Raji (cell line): ENCODE data around the gene CHST15.

Experiments
- POLR2A ChIP-seq: IDR thresholded peaks from 2 replicates; pipeline ENCODE4 v1.6.1; 2011; ENCODE audit warnings: low read depth, low read length, control low read depth; ENCODE audit not compliant: insufficient read depth

CHST15 gene

GRCh38 chr10:124014416-124015154 is 78.8 kb downstream of the CHST15 start:
- no peak for TF ChIP-seq POLR2A

DNA sequence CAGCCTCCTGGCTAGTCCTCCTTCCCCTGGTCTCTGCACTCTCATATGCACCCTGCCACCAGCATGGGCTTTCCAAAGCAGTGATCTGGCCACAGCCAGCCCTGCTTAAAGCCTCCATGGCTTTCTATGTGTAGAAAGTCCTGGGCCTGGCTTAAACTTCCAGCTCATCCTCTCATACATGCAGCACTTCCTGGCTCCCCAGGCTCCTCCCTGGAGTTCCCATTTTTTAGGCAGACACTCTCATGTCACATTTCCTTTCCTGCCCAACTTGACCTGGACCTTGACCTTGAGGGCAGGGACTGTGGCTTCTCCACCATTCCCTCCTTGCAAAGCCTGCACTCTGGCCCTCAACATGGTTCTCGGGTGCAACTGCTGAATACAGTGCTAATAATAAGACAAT is 79.5 kb downstream of the CHST15 start:
- no peak for TF ChIP-seq POLR2A

DNA sequence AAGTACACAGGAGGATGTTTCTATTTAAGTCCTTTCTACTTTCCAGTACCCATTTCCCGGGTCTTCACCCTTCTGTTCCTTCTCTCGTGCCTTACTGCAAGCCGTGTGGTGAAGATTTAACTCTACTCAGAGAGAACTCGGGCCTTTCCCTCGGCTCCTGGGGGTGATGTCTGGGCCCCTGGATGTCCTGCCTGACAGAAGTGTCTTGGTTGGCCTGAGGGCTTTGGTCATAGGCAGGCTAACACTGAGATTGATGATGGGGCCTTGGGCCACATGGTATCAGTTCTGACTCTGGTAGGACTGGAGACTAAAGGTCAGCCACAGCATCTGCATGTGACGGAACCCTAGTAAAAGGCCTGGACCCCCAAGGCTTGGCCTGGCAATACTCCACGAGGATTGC is 80.4 kb downstream of the CHST15 start:
- no peak for TF ChIP-seq POLR2A

GRCh38 chr10:124012583-124012982 is 80.8 kb downstream of the CHST15 start:
- TF ChIP-seq POLR2A = no peak

DNA sequence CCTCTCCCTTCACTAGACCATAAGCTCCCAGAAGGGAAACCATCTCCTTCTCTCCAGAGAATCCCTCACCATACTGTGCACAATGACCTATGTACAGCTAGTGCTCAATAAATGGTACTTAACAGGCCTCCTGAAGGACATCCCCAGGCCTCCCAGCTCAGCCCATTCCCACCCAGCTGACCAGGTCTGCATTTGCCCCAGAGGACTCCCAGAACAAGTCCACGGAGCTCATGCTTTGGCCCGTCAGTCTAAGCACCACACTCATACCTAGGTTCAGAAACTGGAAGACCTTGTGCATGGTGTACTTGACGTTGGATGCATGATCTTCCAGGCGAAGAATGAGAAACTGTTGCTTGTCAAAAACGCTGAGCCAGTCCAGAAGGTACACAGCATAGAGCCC is 81.3 kb downstream of the CHST15 start:
- no peak for TF ChIP-seq POLR2A

GRCh38 chr10:124011464-124011863 is 81.9 kb downstream of the CHST15 start:
- TF ChIP-seq POLR2A = no peak

- TF ChIP-seq POLR2A = no peak
These were observed 82.8 kb downstream of the CHST15 start for GRCh38 chr10:124010563-124011131.

- no peak for TF ChIP-seq POLR2A
These were observed 83.4 kb downstream of the CHST15 start for GRCh38 chr10:124010024-124010423.

GRCh38 chr10:124009231-124010015 is 84.0 kb downstream of the CHST15 start:
- TF ChIP-seq POLR2A = no peak

- TF ChIP-seq POLR2A = no peak
These were observed 84.7 kb downstream of the CHST15 start for GRCh38 chr10:124008681-124009080.

DNA sequence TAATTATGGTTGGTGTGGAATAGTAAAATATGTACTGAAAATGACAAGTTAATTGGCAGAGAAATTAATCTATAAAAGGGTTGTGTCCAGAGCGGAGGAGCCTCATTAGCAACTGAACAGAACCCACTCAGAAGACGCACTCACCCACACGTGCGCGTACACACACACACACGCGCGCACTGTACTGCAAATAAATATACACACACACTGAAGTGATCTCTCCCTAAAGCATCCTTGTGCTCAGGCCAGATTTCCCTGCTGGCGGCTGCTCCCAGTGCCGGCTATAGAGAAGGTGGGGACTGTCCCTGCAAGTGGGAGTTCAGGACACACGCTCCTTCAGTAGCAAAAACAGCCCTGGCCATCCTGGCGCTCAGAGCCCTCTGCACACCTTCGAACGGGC is 85.2 kb downstream of the CHST15 start:
- TF ChIP-seq POLR2A = no peak

- TF ChIP-seq POLR2A = no peak
These were observed 85.6 kb downstream of the CHST15 start for GRCh38 chr10:124007773-124008145.

DNA sequence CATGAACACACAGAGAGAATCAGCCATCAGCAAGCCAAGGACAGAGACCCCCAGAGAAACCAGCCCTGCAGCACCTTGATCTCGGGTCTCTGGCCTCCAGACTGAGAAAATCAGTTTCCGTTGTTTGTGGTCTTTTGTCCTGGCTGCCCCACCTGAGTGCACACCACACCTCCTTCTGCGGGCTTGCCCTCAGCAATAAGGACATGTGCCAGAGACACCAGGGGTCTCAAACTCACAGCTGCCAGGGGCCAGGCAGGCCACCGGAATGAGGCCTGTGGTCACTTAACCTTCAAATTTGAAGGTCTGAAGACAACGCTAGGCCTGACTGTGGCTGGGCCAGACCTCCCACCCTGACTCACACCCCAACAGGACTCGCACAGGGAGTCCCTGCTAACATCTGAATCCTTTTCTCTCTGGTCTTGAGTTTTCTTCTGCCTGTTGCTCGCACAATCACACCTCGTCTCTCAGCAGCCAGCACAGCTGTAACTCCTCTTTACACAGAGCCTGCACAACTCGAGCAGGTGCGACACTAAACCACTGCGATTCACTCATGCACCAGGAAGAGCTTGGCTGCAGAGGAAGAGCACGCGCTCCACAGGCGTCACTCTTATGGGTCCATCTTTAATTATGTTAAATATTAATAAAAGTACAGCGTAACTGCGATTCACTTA is 86.2 kb downstream of the CHST15 start:
- no peak for TF ChIP-seq POLR2A

- TF ChIP-seq POLR2A = no peak
These were observed 86.9 kb downstream of the CHST15 start for GRCh38 chr10:124006526-124006925.

- no peak for TF ChIP-seq POLR2A
These were observed 87.4 kb downstream of the CHST15 start for GRCh38 chr10:124005991-124006392.
